ENCODE data around the gene SLK.

The SLK gene

DNA sequence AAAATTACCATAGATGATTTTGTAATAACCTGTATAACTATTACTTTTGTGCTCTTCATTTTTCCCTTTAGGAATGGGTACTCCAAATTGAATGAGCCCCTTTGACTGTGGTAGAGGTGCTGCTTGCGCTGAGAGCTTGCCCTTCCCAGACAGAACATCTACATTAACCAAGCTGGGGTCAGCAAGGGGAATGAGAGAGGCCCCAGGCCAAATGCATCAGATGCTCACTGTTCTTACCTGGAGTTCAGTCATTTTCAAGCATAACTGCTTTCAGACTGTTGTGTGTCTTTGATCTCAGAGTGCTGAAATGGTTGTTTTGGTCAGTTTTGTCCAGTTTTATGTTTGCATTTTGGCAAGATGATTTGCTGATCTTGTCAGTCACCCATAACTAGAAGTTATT lies 41.3 kb upstream of the SLK start:
- Histone ChIP-seq H2AK5ac (ENCODE audit: low read length) (no peak overlapping the region), H3K36me3 (ENCODE audit: control insufficient read depth in 1 of 2, insufficient read depth in 2 of 2, low read length in 2 of 2) (no peaks in the 10 kb centered on the region), H2AFZ (ENCODE audit: insufficient read depth, low read length, poor library complexity) (no peak overlapping the region), H3K4ac (ENCODE audit: low read depth, low read length) (no peak overlapping the region), H3K23ac (ENCODE audit: low read length) (no peak overlapping the region), H3K4me3 (ENCODE audit: low read depth, low read length) (no peak overlapping the region), H4K8ac (ENCODE audit: low read depth, low read length) (no peak overlapping the region), H3K27me3 (ENCODE audit: insufficient read depth, low read length) (no peaks in the 10 kb centered on the region), H3K14ac (ENCODE audit: low read length) (no peak overlapping the region), H3K4me1 (ENCODE audit: control insufficient read depth in 1 of 2, insufficient read depth in 2 of 2, low read length in 2 of 2) (peaks cover 14 to 16% of the 10 kb centered on the region in 2 experiments), H2BK12ac (ENCODE audit: low read length) (no peak overlapping the region), H3K79me2 (ENCODE audit: control insufficient read depth, insufficient read depth, low read length, poor library complexity) (no peaks in the 10 kb centered on the region), H3K79me1 (ENCODE audit: low read length) (peaks cover 13% of the 10 kb centered on the region), H3K4me2 (ENCODE audit: low read length) (no peak overlapping the region), H2BK5ac (ENCODE audit: low read depth, low read length, poor library complexity) (no peak overlapping the region), H3K9me3 (ENCODE audit: insufficient read depth, low read depth, low read length) (no peaks in the 10 kb centered on the region), H4K12ac (ENCODE audit: low read depth, low read length) (no peak overlapping the region), H2BK120ac (ENCODE audit: insufficient read depth, low read length, poor library complexity) (no peak overlapping the region), H3K9ac (ENCODE audit: low read length) (no peak overlapping the region), H3K27ac (ENCODE audit: low read depth, low read length) (peak overlapping the region; percentile 59), H3K18ac (ENCODE audit: low read length) (no peak overlapping the region), H4K91ac (ENCODE audit: low read depth, low read length) (no peak overlapping the region)
- DNase-seq: no peak
- WGBS (ENCODE audit: extremely low coverage, insufficient coverage, insufficient read length): no CpG with 5 or more reads among the region's 1 CpG

DNA sequence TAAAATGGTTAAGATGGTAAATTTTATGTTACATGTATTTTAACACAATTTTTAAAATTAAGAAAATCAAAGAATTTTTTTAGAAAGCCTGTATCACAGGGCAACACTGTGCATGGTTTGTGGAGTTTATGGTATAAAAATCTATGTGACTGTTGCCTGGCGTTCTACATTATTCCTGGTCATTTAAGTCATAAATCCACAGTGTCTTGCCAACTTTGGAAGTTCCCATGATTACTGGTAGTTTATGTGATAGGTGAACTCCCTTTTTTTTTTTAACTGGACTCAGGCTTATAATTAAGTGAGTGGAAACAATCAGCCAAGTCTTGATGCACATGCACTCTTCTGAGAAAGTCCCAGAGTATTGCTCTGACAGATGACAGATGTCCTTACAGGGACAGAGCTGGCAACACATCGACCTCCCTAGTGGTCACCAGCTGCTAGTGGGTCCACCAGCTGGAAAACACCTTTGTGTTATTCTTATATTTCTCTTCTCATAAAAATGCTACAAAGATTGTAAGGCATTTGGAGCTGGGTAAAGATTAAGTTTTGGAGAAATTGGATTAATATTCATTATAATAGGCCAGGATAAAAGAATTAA lies 40.1 kb upstream of the SLK start:
- Histone ChIP-seq H2BK120ac (ENCODE audit: insufficient read depth, low read length, poor library complexity) (no peak overlapping the region), H4K12ac (ENCODE audit: low read depth, low read length) (no peak overlapping the region), H3K14ac (ENCODE audit: low read length) (no peak overlapping the region), H2AK5ac (ENCODE audit: low read length) (no peak overlapping the region), H3K79me1 (ENCODE audit: low read length) (peaks cover 18% of the 10 kb centered on the region), H3K18ac (ENCODE audit: low read length) (no peak overlapping the region), H3K27me3 (ENCODE audit: insufficient read depth, low read length) (no peaks in the 10 kb centered on the region), H3K27ac (ENCODE audit: low read depth, low read length) (no peak overlapping the region), H3K36me3 (ENCODE audit: control insufficient read depth in 1 of 2, insufficient read depth in 2 of 2, low read length in 2 of 2) (no peaks in the 10 kb centered on the region), H3K79me2 (ENCODE audit: control insufficient read depth, insufficient read depth, low read length, poor library complexity) (no peaks in the 10 kb centered on the region), H3K9ac (ENCODE audit: low read length) (no peak overlapping the region), H4K91ac (ENCODE audit: low read depth, low read length) (no peak overlapping the region), H2BK5ac (ENCODE audit: low read depth, low read length, poor library complexity) (no peak overlapping the region), H3K4me2 (ENCODE audit: low read length) (no peak overlapping the region), H4K8ac (ENCODE audit: low read depth, low read length) (no peak overlapping the region), H2AFZ (ENCODE audit: insufficient read depth, low read length, poor library complexity) (no peak overlapping the region), H2BK12ac (ENCODE audit: low read length) (no peak overlapping the region), H3K9me3 (ENCODE audit: insufficient read depth, low read depth, low read length) (no peaks in the 10 kb centered on the region), H3K4ac (ENCODE audit: low read depth, low read length) (no peak overlapping the region), H3K23ac (ENCODE audit: low read length) (no peak overlapping the region), H3K4me1 (ENCODE audit: control insufficient read depth in 1 of 2, insufficient read depth in 2 of 2, low read length in 2 of 2) (peaks cover 23 to 25% of the 10 kb centered on the region in 2 experiments), H3K4me3 (ENCODE audit: low read depth, low read length) (no peak overlapping the region)
- WGBS (ENCODE audit: extremely low coverage, insufficient coverage, insufficient read length): no CpG with 5 or more reads among the region's 2 CpGs
- no peak for DNase-seq

GRCh38 chr10:103928784-103929183 lies 38.2 kb upstream of the SLK start:
- no peak overlapping the region for H4K12ac ChIP-seq (ENCODE audit: low read depth, low read length)
- H4K8ac ChIP-seq (ENCODE audit: low read depth, low read length): no peak overlapping the region
- no peaks in the 10 kb centered on the region for H3K79me2 ChIP-seq (ENCODE audit: control insufficient read depth, insufficient read depth, low read length, poor library complexity)
- DNase-seq: no peak
- H3K4me3 ChIP-seq (ENCODE audit: low read depth, low read length): no peak overlapping the region
- WGBS (ENCODE audit: extremely low coverage, insufficient coverage, insufficient read length): no CpG with 5 or more reads among the region's 6 CpGs
- peak overlapping the region; percentile 70 for H3K27ac ChIP-seq (ENCODE audit: low read depth, low read length)
- no peak overlapping the region for H3K4ac ChIP-seq (ENCODE audit: low read depth, low read length)
- H3K9ac ChIP-seq (ENCODE audit: low read length): no peak overlapping the region
- no peaks in the 10 kb centered on the region for H3K36me3 ChIP-seq (ENCODE audit: control insufficient read depth in 1 of 2, insufficient read depth in 2 of 2, low read length in 2 of 2)
- H2BK5ac ChIP-seq (ENCODE audit: low read depth, low read length, poor library complexity): no peak overlapping the region
- H3K23ac ChIP-seq (ENCODE audit: low read length): no peak overlapping the region
- H3K4me1 ChIP-seq (ENCODE audit: control insufficient read depth in 1 of 2, insufficient read depth in 2 of 2, low read length in 2 of 2): peaks cover 28 to 31% of the 10 kb centered on the region in 2 experiments
- peak overlapping the region; percentile 53 for H2AK5ac ChIP-seq (ENCODE audit: low read length)
- H3K4me2 ChIP-seq (ENCODE audit: low read length): no peak overlapping the region
- no peak overlapping the region for H3K14ac ChIP-seq (ENCODE audit: low read length)
- peak overlapping the region; percentile 27 for H2BK12ac ChIP-seq (ENCODE audit: low read length)
- no peaks in the 10 kb centered on the region for H3K9me3 ChIP-seq (ENCODE audit: insufficient read depth, low read depth, low read length)
- peak overlapping the region; percentile 1 for H2BK120ac ChIP-seq (ENCODE audit: insufficient read depth, low read length, poor library complexity)
- peaks cover 20% of the 10 kb centered on the region for H3K79me1 ChIP-seq (ENCODE audit: low read length)
- no peak overlapping the region for H3K18ac ChIP-seq (ENCODE audit: low read length)
- no peaks in the 10 kb centered on the region for H3K27me3 ChIP-seq (ENCODE audit: insufficient read depth, low read length)
- no peak overlapping the region for H2AFZ ChIP-seq (ENCODE audit: insufficient read depth, low read length, poor library complexity)
- peak overlapping the region; percentile 61 for H4K91ac ChIP-seq (ENCODE audit: low read depth, low read length)

- peak overlapping the region; percentile 43 for H2BK12ac ChIP-seq (ENCODE audit: low read length)
- no peak overlapping the region for H3K4me3 ChIP-seq (ENCODE audit: low read depth, low read length)
- WGBS (ENCODE audit: extremely low coverage, insufficient coverage, insufficient read length): no CpG with 5 or more reads among the region's 7 CpGs
These were observed 37.5 kb upstream of the SLK start for GRCh38 chr10:103929381-103929921.

More at GRCh38 chr10:103929381-103929921, 37.5 kb upstream of the SLK start:
- H3K4ac ChIP-seq (ENCODE audit: low read depth, low read length): no peak overlapping the region
- peak overlapping the region; percentile 16 for H2BK5ac ChIP-seq (ENCODE audit: low read depth, low read length, poor library complexity)
- H3K14ac ChIP-seq (ENCODE audit: low read length): no peak overlapping the region
- H3K4me2 ChIP-seq (ENCODE audit: low read length): no peak overlapping the region
- no peak overlapping the region for H2BK120ac ChIP-seq (ENCODE audit: insufficient read depth, low read length, poor library complexity)
- H3K27ac ChIP-seq (ENCODE audit: low read depth, low read length): peak overlapping the region; percentile 70
- no peak overlapping the region for H3K23ac ChIP-seq (ENCODE audit: low read length)
- no peak overlapping the region for H2AK5ac ChIP-seq (ENCODE audit: low read length)
- H3K27me3 ChIP-seq (ENCODE audit: insufficient read depth, low read length): no peaks in the 10 kb centered on the region
- DNase-seq: no peak
- H3K79me1 ChIP-seq (ENCODE audit: low read length): peaks cover 19% of the 10 kb centered on the region
- peak overlapping the region; percentile 76 for H4K91ac ChIP-seq (ENCODE audit: low read depth, low read length)
- no peaks in the 10 kb centered on the region for H3K36me3 ChIP-seq (ENCODE audit: control insufficient read depth in 1 of 2, insufficient read depth in 2 of 2, low read length in 2 of 2)
- no peak overlapping the region for H2AFZ ChIP-seq (ENCODE audit: insufficient read depth, low read length, poor library complexity)
- no peak overlapping the region for H4K8ac ChIP-seq (ENCODE audit: low read depth, low read length)
- no peak overlapping the region for H3K9ac ChIP-seq (ENCODE audit: low read length)
- H3K4me1 ChIP-seq (ENCODE audit: control insufficient read depth in 1 of 2, insufficient read depth in 2 of 2, low read length in 2 of 2): peaks cover 28 to 31% of the 10 kb centered on the region in 2 experiments
- H3K9me3 ChIP-seq (ENCODE audit: insufficient read depth, low read depth, low read length): no peaks in the 10 kb centered on the region
- H3K79me2 ChIP-seq (ENCODE audit: control insufficient read depth, insufficient read depth, low read length, poor library complexity): no peaks in the 10 kb centered on the region
- H3K18ac ChIP-seq (ENCODE audit: low read length): no peak overlapping the region
- H4K12ac ChIP-seq (ENCODE audit: low read depth, low read length): no peak overlapping the region

Measured in trophoblast cell (in vitro differentiated cells and primary cell).